ENCODE data around the gene RAD9A.

DNA sequence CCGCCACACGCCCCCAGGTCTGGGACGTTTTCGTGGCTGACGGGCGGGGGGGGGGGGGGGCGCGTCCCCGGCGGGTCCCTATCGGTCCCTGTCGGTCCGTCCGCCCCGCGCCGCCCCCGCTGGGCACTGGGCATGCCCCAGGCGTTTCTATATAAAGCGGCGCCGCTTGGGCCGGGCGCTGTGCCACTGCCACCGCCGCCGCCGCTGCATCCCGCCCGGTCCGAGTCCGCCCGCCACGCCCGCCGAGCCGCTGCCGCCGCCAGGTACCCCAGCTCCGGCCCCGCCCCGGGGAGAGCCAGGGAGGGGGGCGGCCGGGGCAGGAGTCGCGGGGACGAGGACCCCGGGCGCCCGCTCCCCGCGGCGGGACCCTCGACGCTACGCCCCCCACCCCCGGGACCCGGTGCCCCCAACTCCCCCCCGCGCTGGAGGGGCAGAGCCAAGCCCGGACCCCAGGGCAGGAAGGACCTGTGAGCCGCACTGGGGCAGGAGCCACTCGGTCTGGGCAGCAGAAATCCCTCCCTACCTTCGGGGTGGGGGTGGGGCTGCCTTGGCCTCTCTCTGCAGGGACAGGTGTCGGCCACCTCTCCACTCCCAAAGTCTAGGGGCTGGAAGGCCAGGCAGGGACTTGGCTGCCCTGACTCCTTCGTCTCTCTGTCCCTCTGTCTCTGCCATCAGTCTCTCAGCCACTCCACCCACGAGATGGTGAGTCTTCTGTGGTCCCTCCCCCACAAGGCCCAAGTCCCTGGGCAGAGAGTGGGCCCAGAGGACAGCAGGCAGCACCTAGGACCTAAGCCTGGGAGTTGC lies 23.9 kb downstream of the RAD9A start, which contains the start of gene CARNS1:
- TF ChIP-seq, protein P1, sequence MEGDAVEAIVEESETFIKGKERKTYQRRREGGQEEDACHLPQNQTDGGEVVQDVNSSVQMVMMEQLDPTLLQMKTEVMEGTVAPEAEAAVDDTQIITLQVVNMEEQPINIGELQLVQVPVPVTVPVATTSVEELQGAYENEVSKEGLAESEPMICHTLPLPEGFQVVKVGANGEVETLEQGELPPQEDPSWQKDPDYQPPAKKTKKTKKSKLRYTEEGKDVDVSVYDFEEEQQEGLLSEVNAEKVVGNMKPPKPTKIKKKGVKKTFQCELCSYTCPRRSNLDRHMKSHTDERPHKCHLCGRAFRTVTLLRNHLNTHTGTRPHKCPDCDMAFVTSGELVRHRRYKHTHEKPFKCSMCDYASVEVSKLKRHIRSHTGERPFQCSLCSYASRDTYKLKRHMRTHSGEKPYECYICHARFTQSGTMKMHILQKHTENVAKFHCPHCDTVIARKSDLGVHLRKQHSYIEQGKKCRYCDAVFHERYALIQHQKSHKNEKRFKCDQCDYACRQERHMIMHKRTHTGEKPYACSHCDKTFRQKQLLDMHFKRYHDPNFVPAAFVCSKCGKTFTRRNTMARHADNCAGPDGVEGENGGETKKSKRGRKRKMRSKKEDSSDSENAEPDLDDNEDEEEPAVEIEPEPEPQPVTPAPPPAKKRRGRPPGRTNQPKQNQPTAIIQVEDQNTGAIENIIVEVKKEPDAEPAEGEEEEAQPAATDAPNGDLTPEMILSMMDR (IDR thresholded peaks at IDR 0.05) = no peak
- TF ChIP-seq POLR2A (IDR thresholded peaks at IDR 0.05) = no peak
